ENCODE measurements around the gene OPN5. TPM values are rescaled to one million over a fixed set of nuclear protein-coding genes. Genes with fewer than 3 reads are reported as not detected.
A peak's percentile ranks its signal among the peaks of the same experiment; 100 is the strongest.
"Not testable (repeated sequence)": the region's sequence is repeated elsewhere in the genome, so short reads cannot be mapped to it uniquely, and the experiment has no call there.

Gene OPN5, protein sequence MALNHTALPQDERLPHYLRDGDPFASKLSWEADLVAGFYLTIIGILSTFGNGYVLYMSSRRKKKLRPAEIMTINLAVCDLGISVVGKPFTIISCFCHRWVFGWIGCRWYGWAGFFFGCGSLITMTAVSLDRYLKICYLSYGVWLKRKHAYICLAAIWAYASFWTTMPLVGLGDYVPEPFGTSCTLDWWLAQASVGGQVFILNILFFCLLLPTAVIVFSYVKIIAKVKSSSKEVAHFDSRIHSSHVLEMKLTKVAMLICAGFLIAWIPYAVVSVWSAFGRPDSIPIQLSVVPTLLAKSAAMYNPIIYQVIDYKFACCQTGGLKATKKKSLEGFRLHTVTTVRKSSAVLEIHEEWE
- not detected for total RNA-seq

DNA sequence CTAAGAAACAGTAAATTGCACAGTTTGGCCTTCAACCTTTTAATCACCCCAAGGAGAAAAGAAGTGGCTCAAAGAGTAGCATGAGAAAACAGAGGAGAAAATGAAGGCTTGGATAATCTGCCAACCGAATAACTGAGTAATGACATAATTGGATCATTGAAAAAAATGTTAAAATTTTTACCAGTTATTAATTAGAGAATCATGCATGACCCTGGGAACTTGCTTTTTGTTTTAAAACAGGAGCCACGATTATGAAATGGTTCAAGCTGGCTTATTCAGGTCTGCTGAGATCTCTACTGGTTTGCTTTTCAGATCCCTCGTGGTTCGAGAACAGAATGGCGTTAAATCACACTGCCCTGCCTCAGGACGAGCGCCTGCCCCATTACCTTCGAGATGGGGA is at the start of gene OPN5:
OPN5 (plus strand) TSS at position 301 of the 400 bp plus-strand sequence; CDS start at position 336, 35 bp downstream.
- Mint-ChIP-seq H3K4me3 (no peak within 1 kb of the TSS), H3K27me3 (peaks cover 2% of the 10 kb centered on the region), H3K9me3 (no peaks in the 10 kb centered on the region), H3K4me1 (no peaks in the 10 kb centered on the region), H3K36me3 (ENCODE audit: low read depth) (no peaks in the 10 kb centered on the region), H3K27ac (no peak within 1 kb of the TSS)
- no peak for ATAC-seq (replicated peaks)

DNA sequence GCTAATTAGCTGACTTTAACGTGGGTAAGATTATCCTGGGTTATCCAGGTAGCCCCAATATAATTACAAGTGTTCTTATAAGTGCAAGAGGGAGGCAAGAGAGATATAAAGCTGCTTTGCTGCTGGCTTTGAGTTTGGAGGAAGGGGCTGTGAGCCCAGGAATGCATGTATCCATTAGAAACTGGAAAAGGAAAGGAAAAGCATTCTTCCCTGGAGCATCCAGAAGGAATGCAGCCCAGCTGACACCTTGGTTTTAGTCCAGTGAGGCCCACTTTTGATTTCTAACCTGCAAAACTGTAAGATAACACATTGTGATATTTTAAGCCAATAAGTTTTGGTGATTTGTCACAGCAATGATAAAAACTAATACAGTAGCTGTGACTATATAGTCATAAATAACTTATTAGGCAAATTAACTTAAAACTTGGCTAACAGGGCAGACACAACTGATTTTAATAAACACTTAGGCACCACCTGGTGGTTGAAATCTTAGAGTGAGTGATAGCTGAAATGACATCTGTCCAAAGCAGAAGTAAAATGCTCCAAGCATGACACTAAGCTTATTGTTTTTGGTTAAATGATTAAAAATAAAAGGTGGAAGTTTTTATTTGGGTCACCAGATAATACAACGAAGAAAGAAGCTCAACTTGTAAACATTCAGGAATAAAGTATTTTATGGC is 47.8 kb upstream of the OPN5 start:
- Mint-ChIP-seq H3K4me3 (no peak overlapping the region), H3K27me3 (peaks cover 3% of the 10 kb centered on the region), H3K4me1 (no peaks in the 10 kb centered on the region), H3K27ac (no peak overlapping the region), H3K9me3 (no peaks in the 10 kb centered on the region), H3K36me3 (ENCODE audit: low read depth) (no peaks in the 10 kb centered on the region)
- ATAC-seq (replicated peaks): no peak

DNA sequence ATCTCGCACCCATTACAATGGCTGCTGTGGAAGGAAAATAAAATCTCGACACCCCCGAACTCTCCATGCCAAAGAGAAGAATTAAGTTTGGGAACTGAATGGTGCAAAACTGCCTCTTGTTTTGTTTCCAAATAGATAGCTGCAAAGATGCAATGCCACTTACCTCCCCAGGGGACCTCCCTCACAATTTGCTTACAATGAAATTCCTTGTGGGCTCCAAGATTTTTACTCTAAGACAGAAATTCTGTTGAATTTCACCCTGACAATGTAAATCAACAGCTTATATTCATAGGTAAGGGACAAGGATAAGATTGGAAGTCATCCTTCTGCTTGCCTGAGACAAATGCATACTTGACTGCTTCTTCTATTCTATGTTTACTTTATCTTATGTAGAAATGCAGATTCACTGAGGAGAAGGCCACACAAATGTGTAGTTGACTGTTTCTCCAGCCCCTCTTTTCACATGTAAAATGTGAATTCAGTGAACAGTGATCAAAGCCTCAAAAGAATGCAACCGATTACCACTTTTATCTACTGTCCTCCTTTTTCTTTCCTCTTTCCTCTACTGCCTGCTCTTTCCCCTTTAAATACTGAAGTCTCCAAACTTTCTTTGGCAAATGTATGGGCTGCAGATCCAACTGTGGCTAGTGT is 46.9 kb upstream of the OPN5 start:
- Mint-ChIP-seq H3K4me1 (no peaks in the 10 kb centered on the region), H3K9me3 (no peaks in the 10 kb centered on the region), H3K36me3 (ENCODE audit: low read depth) (no peaks in the 10 kb centered on the region), H3K27me3 (peaks cover 3% of the 10 kb centered on the region), H3K27ac (no peak overlapping the region), H3K4me3 (no peak overlapping the region)
- no peak for ATAC-seq (replicated peaks)

DNA sequence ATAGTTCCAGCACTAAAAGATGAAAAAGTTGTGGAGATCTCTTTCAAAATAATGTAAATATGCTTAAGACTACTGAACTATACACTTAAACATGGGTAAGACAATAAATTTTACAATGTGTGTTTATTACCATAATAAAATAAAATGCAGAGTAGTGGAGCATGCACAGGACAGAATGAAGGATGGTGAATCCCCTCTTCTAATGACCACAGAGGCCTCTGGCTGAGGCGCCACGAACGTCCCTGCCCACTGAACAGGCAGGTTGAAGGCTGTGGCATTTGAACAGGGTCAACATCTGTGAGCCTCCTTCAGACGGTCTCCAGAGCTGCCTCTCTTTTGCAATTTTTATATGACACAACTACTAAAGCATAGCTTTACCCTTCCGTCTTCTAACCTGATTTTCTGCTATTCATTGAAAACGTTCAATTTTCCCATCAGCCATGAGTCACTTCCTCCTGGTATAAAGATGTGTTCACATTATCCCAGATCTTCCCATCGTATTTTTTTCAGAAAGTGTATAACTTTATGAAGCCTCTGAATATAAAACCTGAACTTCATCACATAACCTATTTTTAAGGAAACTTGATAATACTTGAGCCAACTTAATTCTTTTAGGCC is 45.6 kb upstream of the OPN5 start:
- Mint-ChIP-seq H3K36me3 (ENCODE audit: low read depth) (no peaks in the 10 kb centered on the region), H3K4me3 (no peak overlapping the region), H3K27me3 (peaks cover 3% of the 10 kb centered on the region), H3K4me1 (no peaks in the 10 kb centered on the region), H3K9me3 (no peaks in the 10 kb centered on the region), H3K27ac (no peak overlapping the region)
- ATAC-seq (replicated peaks): no peak

DNA sequence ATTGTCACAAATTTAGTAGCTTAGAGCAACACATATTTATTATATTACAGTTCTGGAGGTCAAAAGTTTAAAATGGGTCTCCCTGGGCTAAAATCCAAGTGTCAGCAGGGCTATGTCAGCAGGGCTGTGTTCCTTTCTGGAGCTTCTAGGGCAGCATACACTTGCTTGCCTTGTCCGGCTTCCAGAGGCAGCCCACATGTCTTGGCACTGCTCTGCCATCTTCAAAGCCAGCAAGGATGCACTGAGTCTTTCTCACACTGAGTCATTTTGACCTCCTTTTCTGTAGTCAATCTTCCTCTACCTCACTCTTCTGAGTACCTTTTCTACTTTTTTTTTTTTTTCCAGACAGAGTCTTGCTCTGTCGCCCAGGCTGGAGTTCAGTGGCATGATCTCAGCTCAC is 44.4 kb upstream of the OPN5 start:
- no peaks in the 10 kb centered on the region for H3K9me3 Mint-ChIP-seq
- H3K4me1 Mint-ChIP-seq: no peaks in the 10 kb centered on the region
- no peak overlapping the region for H3K4me3 Mint-ChIP-seq
- H3K36me3 Mint-ChIP-seq (ENCODE audit: low read depth): no peaks in the 10 kb centered on the region
- no peak for ATAC-seq (replicated peaks)
- no peak overlapping the region for H3K27ac Mint-ChIP-seq
- H3K27me3 Mint-ChIP-seq: peaks cover 3% of the 10 kb centered on the region

DNA sequence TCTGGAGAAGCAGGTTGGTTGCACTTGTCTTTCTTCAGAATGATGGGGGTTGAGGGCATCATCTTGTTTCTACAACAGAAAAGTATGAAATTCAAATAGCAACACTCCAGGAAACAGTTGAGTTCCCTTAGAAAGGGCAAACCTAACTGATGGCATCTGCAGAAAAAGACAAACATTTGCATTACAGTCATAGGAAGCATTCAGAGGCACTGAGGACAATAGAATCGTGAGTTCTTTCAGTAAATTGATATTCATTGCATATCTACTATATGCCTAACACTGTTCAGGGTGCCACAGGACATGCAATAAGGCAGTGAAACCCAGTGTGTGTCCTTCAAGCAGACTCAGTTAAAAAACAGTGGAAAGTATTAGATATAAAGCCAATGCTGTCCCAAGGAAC is 41.1 kb upstream of the OPN5 start:
- H3K4me1 Mint-ChIP-seq: no peaks in the 10 kb centered on the region
- no peak for ATAC-seq (replicated peaks)
- H3K4me3 Mint-ChIP-seq: no peak overlapping the region
- peaks cover 3% of the 10 kb centered on the region for H3K27me3 Mint-ChIP-seq
- no peak overlapping the region for H3K27ac Mint-ChIP-seq
- no peaks in the 10 kb centered on the region for H3K36me3 Mint-ChIP-seq (ENCODE audit: low read depth)
- H3K9me3 Mint-ChIP-seq: no peaks in the 10 kb centered on the region

DNA sequence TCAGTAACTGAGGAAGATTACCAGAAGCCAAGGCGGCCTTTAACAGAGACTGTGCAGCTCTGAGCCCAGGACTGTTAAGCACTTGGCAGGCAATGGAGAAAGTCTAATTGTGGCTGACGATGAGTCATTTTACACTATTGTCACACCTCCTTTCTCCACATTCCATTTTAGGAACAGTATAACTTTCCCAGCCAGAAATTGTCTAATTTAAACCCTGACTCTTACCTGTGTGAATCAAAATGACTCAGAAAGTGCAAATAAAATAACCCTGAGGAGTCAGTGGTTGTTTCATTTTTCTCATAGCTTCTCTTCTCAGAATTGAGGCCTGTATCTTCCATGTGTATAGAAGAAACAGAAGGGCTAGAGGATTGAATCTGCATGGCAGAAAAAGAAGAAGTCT is 40.0 kb upstream of the OPN5 start:
- H3K27me3 Mint-ChIP-seq: no peaks in the 10 kb centered on the region
- no peak overlapping the region for H3K4me3 Mint-ChIP-seq
- ATAC-seq (replicated peaks): peak; percentile 90
- H3K4me1 Mint-ChIP-seq: no peaks in the 10 kb centered on the region
- H3K36me3 Mint-ChIP-seq (ENCODE audit: low read depth): no peaks in the 10 kb centered on the region
- H3K27ac Mint-ChIP-seq: no peak overlapping the region
- H3K9me3 Mint-ChIP-seq: no peaks in the 10 kb centered on the region

DNA sequence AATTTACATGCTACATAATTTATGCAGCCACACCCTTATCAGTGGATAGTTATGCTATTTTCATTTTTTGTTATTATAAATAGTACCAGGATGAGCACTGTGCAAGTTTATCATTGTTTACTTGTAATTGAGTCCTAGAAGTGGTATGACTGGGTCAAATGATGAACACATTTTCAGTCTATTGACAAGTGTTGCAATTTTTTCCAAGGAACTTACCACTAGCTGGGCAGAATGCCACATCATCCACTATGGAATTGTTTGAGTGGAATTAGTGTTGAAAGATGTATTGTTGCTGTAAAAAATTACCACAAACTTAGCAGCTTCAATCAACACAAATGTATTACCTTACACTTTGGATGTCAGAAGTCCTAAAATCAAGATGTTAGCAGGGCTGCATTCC is 38.1 kb upstream of the OPN5 start:
- Mint-ChIP-seq H3K27me3 (no peaks in the 10 kb centered on the region), H3K36me3 (ENCODE audit: low read depth) (no peaks in the 10 kb centered on the region), H3K4me1 (no peaks in the 10 kb centered on the region), H3K4me3 (no peak overlapping the region), H3K27ac (no peak overlapping the region), H3K9me3 (no peaks in the 10 kb centered on the region)
- ATAC-seq (replicated peaks): no peak

DNA sequence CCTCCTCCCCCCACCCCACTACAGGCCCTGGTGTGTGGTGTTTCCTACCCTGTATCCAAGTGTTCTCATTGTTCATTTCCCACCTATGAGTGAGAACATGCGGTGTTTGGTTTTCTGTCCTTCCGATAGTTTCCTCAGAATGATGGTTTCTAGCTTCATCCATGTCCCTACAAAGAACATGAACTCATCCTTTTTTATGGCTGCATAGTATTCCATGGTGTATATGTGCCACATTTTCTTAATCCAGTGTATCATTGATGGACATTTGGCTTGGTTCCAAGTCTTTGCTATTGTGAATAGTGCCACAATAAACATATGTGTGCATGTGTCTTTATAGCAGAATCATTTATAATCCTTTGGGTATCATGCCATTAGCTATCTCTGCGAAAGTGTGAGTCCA is 36.6 kb upstream of the OPN5 start:
- H3K27ac Mint-ChIP-seq; ATAC-seq (replicated peaks); H3K4me1 Mint-ChIP-seq; H3K4me3 Mint-ChIP-seq; H3K9me3 Mint-ChIP-seq; H3K36me3 Mint-ChIP-seq (ENCODE audit: low read depth); H3K27me3 Mint-ChIP-seq: not testable (repeated sequence)

DNA sequence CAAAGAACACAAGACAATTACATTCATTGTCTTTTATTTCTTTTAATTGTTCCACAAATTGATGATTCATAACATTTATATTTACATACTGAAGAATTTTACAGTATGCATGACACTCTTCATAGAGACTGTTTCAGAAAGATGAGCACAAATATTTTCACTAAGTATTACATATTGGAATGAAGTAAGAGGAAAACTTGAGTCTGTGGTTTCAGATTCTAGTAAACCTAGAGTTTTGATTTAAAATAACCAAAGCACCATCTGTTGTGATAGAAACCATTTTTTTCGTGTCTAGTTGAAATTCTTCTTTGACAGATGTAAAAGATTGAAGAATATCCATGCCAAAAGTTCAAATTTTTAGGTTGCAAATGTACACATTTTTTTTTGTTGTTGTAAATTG is 32.1 kb upstream of the OPN5 start:
- no peak for ATAC-seq (replicated peaks)
- Mint-ChIP-seq H3K27ac (no peak overlapping the region), H3K4me3 (no peak overlapping the region), H3K9me3 (no peaks in the 10 kb centered on the region), H3K27me3 (peaks cover 6% of the 10 kb centered on the region), H3K36me3 (ENCODE audit: low read depth) (no peaks in the 10 kb centered on the region), H3K4me1 (no peaks in the 10 kb centered on the region)

DNA sequence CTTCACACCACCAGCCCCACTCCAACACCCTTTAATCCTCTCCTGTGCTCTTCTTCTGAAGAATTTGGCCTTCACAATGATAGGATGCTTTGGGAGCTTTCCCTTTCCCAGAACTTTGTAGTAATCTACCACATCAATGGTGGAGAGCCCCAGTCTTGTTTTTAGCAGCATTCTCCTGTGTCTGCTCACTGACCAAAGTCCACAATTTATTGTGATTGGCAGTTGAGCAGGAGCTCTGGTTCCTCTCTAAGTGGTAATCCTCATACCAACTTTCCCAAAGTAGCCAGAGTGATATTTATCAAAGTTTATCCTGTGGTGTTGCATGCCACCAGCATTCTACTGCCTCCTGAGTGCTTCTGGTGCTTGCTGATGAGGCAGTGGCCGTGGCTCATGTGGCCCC is 29.0 kb upstream of the OPN5 start:
- Mint-ChIP-seq H3K4me3 (no peak overlapping the region), H3K36me3 (ENCODE audit: low read depth) (no peaks in the 10 kb centered on the region), H3K27ac (no peak overlapping the region), H3K27me3 (peaks cover 17% of the 10 kb centered on the region), H3K9me3 (no peaks in the 10 kb centered on the region), H3K4me1 (no peaks in the 10 kb centered on the region)
- ATAC-seq (replicated peaks): no peak

DNA sequence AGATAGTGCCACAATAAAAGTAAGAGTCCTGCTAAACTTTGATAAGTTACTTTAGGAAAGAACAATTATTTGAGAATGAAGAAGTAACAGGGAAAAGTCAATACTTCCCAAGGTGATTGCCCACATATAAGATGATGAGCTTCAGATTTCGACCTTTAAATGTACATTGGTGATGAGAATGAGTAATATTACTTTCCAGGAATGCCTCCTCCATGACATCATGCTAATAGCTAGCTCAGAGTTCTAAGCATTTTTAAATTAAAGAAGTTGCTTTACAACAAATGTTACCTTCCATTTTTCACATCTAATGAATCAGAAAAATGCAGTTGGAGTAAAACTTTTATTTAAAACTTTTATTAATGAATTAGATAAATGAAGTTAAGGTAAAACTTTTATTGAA is 22.5 kb upstream of the OPN5 start:
- ATAC-seq (replicated peaks): no peak

DNA sequence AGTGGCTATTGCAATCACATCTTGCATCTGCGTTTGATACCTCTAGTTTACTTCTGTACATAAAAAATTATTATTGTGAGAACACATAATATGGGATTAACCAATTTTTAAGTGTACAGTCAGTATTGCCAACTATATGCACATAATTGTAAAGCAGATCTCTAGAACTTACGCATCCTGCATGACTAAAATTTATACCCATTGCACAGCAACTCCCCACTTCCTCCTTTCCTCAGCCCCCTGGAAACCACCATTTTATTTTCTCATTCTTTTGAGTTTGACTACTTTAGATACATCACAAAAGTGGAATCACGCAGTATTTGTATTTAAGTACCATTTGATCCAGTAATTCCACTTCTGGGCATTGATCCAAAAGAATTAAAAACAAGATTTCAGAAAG is 19.3 kb upstream of the OPN5 start:
- Mint-ChIP-seq H3K27me3 (peaks cover 5% of the 10 kb centered on the region), H3K36me3 (ENCODE audit: low read depth) (no peaks in the 10 kb centered on the region), H3K9me3 (no peaks in the 10 kb centered on the region), H3K27ac (no peak overlapping the region), H3K4me1 (no peaks in the 10 kb centered on the region), H3K4me3 (no peak overlapping the region)
- no peak for ATAC-seq (replicated peaks)

More for the DNA sequence above, 22.5 kb upstream of the OPN5 start:
- peaks cover 16% of the 10 kb centered on the region for H3K27me3 Mint-ChIP-seq
- H3K4me3 Mint-ChIP-seq: no peak overlapping the region
- H3K9me3 Mint-ChIP-seq: no peaks in the 10 kb centered on the region
- H3K4me1 Mint-ChIP-seq: no peaks in the 10 kb centered on the region
- H3K27ac Mint-ChIP-seq: no peak overlapping the region
- H3K36me3 Mint-ChIP-seq (ENCODE audit: low read depth): no peaks in the 10 kb centered on the region

DNA sequence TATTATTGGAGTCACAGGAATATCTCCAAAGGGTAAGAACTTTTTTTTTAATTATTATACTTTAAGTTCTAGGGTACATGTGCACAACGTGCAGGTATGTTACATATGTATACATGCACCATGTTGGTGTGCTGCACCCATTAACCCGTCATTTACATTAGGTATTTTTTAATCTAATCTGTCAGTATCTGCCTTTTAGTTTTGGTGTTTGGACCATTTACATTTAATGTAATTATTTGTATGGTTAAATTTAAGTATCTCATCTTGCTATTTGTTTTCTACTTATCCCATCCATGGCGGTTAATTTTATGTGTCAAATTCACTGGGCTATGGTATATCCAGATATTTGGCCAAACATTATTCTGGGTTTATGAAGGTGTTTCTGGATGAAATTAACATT is 15.4 kb upstream of the OPN5 start:
- no peaks in the 10 kb centered on the region for H3K9me3 Mint-ChIP-seq
- H3K4me1 Mint-ChIP-seq: no peaks in the 10 kb centered on the region
- ATAC-seq (replicated peaks): no peak
- no peak overlapping the region for H3K27ac Mint-ChIP-seq
- peaks cover 8% of the 10 kb centered on the region for H3K27me3 Mint-ChIP-seq
- no peaks in the 10 kb centered on the region for H3K36me3 Mint-ChIP-seq (ENCODE audit: low read depth)
- H3K4me3 Mint-ChIP-seq: no peak overlapping the region

DNA sequence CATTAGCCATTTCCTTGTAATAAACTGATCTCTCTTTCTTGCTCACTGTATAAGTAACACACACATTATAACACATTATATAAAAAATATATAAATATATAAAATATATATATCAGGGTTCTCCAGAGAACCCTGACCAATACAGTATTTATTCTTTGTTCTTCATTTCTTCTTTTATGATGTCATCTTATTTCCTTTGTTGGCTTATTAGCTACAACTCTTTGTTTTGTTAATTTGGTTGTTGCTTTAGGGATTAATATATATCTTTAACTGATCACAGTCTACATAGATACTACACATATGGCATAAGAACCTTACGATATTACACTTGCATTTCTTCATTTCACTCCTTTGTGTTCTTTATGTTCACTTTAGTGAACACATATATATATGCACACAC is 14.7 kb upstream of the OPN5 start:
- no peak for ATAC-seq (replicated peaks)
- Mint-ChIP-seq H3K27me3 (peaks cover 8% of the 10 kb centered on the region), H3K27ac (no peak overlapping the region), H3K36me3 (ENCODE audit: low read depth) (no peaks in the 10 kb centered on the region), H3K9me3 (no peaks in the 10 kb centered on the region), H3K4me1 (no peaks in the 10 kb centered on the region), H3K4me3 (no peak overlapping the region)

Measured in activated T-helper 17 cell treated with anti-CD3 and anti-CD28 coated beads, Interleukin-2, amount 50 U/mL, for 72 hours (primary cell).